Activated CD8-positive, alpha-beta memory T cell treated with anti-CD3 and anti-CD28 coated beads, Interleukin-2, amount 50 U/mL, for 24 hours (primary cell): ENCODE results near the gene CHCT1.
"Not testable (repeated sequence)": the region's sequence is repeated elsewhere in the genome, so short reads cannot be mapped to it uniquely, and the experiment has no call there.

ENCODE experiments used
- DNase-seq: peaks from one replicate; pipeline ENCODE4 v3.0.0-alpha.2; 2020; ENCODE audit errors: extremely low read depth

The CHCT1 gene

GRCh38 chr17:60398227-60398959 lies 23.9 kb upstream of the CHCT1 start:
- DNase-seq = no peak

GRCh38 chr17:60401819-60402218 lies 20.5 kb upstream of the CHCT1 start:
- no peak for DNase-seq

- DNase-seq = no peak
These were observed 18.8 kb upstream of the CHCT1 start for GRCh38 chr17:60403523-60403810.

GRCh38 chr17:60403962-60404361 lies 18.3 kb upstream of the CHCT1 start:
- DNase-seq = no peak

GRCh38 chr17:60406887-60407286 lies 15.4 kb upstream of the CHCT1 start:
- DNase-seq = no peak

GRCh38 chr17:60410001-60410400 lies 12.3 kb upstream of the CHCT1 start:
- DNase-seq = no peak

GRCh38 chr17:60412701-60413100 lies 9.6 kb upstream of the CHCT1 start:
- no peak for DNase-seq

GRCh38 chr17:60415146-60415545 lies 7.1 kb upstream of the CHCT1 start:
- no peak for DNase-seq

- no peak for DNase-seq
These were observed 5.8 kb upstream of the CHCT1 start for GRCh38 chr17:60416368-60416925.

- not testable (repeated sequence) for DNase-seq
These were observed 3.3 kb upstream of the CHCT1 start for GRCh38 chr17:60419003-60419402.

- not testable (repeated sequence) for DNase-seq
These were observed 2.4 kb upstream of the CHCT1 start for GRCh38 chr17:60419875-60420274.

- DNase-seq = peak; percentile 35
These were observed 772 bp upstream of the CHCT1 start for GRCh38 chr17:60421273-60422161.

- DNase-seq = no peak
These were observed 1.6 kb downstream of the CHCT1 start for GRCh38 chr17:60423865-60424264.

GRCh38 chr17:60425626-60426025 lies 3.3 kb downstream of the CHCT1 start:
- no peak for DNase-seq

- no peak for DNase-seq
These were observed 4.3 kb downstream of the CHCT1 start for GRCh38 chr17:60426596-60426995.

- DNase-seq = not testable (repeated sequence)
These were observed 6.2 kb downstream of the CHCT1 start for GRCh38 chr17:60428491-60428890.

- not testable (repeated sequence) for DNase-seq
These were observed 8.3 kb downstream of the CHCT1 start for GRCh38 chr17:60430561-60430960.

GRCh38 chr17:60433021-60433997 lies 11.0 kb downstream of the CHCT1 start:
- DNase-seq = not testable (repeated sequence)

GRCh38 chr17:60435244-60436167 lies 13.2 kb downstream of the CHCT1 start:
- DNase-seq = no peak

- no peak for DNase-seq
These were observed 14.4 kb downstream of the CHCT1 start for GRCh38 chr17:60436676-60437075.

- no peak for DNase-seq
These were observed 17.2 kb downstream of the CHCT1 start for GRCh38 chr17:60439501-60439900.
